IPS DF 19.7 (cell line): ENCODE results near the gene MX1.

Source experiments
- DNase-seq: peaks from one replicate; pipeline ENCODE4 v3.0.0-alpha.2; 2013; ENCODE audit warnings: low read depth, low spot score

The MX1 gene

GRCh38 chr21:41459884-41460534 lies 34.0 kb downstream of the MX1 start:
- no peak for DNase-seq

DNA sequence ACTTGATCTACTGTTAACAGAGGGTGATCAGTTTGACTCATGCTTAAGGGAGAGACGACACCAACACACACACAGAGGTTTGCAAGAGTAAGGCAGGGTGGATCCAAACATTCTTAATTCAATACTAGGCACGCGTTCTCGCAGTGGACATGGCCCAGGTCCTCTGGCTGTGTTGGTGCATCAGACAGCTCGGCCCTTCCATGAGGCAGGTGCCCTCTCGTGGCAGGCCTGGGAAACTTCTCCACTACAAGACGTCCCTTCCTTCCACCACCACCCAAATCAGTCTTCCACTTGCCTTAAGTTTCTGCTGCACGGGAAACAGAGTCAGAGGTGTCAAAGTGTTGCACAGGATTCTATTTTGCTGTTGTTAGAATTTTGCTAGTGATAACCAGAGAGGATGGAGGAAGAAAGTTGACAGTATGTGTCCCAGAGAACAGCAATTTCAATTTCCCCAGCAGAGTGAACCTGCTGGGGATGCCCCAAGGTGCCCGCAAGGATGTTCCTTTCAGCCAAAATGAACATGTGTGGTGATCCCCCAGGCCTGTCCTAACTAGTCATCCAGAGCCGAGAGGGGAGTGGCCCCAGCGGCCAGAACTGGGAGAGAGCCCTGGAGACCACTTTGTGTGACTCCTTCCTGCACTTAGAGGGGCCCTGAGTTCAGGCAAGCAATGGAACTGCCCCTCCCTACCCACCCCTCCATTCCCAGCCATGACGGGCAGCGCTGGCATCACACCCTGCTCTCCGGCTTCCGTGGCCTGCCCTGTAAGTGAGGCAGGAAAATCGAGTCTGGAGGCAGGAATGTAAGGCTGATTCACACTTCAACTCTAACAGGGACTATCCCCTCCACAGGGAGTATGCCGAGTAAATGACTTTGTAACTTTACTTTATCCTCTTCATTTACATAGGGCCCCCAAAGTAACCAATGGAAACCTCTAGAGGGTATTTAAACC lies 34.8 kb downstream of the MX1 start:
- DNase-seq = no peak

DNA sequence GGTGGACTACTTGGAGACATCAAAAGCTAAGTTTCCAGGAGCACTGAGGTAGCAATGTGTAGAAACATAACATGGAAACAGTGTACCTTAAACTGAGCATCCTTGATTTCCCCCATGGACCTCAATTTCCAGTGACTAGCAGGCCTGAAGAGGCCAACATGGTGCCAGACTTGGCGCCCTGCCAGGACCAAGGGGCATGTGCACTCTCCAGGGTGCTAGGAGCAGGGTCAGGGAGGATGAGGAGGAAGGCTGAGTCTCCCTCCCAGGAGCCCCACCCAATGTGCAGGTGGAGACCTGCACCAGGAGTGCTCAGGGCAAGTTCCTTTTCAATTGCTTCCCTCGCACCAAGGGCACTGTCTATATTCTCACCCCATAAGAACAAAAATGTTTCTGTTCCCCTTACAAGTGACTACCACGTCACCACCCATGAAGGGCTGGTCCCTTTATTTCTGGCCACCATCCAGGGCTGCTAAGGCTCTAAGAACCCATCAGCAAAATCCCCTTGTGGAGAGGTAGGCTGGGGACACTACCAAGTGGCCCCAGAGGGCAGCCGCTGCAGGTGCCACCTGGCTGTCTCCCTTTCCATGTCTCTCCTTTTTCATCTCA lies 39.2 kb downstream of the MX1 start:
- no peak for DNase-seq

DNA sequence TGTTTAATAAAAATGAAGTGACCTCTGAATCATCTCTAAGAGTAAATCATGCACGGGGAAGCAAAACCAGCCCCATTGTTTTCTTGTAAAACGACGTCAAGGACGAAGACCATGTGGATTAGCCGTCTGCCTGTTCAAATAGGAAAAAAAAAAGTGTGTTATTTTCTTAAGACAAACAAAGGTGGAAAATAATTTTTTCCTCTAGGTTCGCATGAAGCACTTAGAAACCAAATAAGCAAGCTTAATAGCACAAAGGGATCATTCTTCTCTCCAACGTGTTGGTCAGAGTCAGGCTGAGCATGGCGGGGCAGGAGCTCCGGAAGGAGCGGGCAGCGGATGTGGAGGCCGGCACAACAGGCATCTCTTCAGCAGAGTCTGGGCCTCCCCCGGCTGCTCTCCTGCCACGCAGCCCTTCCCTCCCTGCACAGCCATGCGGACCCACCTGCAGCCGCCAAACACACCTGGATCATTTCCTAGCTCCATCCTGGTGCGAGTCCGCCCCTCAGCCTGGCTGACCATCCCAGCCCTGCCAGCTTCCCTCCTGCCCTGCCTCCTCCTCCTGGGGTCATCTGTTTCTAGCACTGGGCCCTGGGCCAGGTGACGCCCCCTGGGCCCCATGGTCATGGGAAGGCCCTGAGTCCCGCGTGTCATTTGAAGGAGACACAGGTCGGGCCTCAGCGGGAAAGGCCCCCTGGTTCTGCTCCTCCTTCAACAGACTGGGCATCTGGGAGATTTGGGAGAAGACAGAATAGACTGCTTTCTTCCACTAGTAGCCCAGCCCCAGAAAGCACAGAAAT lies 40.2 kb downstream of the MX1 start:
- no peak for DNase-seq

DNA sequence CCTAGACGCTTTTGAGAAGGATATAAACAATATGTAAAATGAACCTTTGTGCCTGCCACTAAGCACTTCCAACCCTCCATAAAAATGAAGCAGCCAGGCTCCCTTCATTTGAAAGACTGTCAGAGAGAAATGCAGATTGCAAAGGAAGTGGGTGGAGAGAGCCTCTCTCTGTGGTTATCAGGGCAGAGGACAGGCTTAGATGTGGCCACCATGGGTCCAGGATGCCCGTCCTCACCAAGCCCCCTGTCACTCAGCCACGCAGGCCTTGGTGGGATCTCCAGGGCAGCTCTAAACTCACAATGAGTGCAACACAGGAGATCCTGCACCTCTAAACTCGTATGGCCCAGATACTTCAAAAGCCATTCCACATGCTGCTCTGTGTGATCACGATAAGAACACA lies 44.0 kb downstream of the MX1 start:
- no peak for DNase-seq

GRCh38 chr21:41472753-41473548 lies 46.9 kb downstream of the MX1 start:
- DNase-seq = no peak

- no peak for DNase-seq
Observed at GRCh38 chr21:41475714-41476420, 49.8 kb downstream of the MX1 start.

DNA sequence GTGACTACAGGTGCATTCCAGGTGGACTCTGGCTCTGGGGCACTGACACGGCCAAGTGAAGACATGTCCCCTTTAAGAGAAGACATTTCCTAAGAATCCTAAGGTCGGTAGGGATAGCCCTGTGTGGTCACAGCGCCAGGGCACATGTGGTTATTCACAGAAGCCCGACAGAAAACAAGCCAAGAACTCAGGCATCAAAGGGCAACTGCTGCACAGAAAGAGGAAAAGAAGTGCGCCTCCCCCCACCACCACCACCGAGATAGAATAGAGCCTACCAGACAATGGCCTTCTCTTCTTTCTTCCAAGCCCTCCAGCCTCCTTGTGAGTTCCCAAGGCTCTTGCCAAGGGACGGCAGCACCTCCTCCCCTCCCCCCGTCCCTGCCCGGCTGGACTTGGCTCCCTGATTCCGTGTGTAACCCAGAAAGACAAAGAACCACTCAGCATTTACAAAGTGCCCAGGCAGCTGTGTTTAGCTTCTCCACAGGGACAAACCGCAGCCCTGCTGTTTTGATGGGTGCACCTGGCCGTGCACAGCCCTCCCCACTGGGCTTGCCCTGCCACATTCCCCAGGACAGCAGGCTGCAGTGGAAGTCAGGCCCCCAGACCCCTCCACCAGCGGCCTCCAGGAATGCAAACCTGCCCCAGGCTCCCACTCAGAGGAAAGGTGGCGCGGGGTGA lies 51.7 kb downstream of the MX1 start:
- peak; percentile 56 for DNase-seq

GRCh38 chr21:41478319-41479177 lies 52.5 kb downstream of the MX1 start:
- DNase-seq = no peak

DNA sequence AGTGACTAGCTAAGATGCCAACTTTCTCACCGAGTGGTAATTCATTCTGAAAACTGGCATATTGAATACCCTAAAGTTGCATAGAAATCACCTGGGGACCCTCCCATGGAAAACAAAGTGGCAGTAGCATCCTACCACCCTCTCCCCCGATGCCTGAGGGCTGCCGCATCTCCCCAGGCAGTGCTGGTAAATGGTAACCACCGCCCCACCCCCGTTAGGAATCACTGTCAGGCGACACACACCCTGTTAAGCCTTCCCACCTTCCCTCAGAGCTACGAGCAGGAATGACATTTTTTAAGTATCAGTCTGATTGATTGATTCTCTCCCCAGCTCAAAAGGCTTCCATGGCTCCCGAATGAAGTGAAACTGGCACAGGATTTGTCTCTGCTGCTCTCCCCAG lies 53.6 kb downstream of the MX1 start:
- DNase-seq = no peak

DNA sequence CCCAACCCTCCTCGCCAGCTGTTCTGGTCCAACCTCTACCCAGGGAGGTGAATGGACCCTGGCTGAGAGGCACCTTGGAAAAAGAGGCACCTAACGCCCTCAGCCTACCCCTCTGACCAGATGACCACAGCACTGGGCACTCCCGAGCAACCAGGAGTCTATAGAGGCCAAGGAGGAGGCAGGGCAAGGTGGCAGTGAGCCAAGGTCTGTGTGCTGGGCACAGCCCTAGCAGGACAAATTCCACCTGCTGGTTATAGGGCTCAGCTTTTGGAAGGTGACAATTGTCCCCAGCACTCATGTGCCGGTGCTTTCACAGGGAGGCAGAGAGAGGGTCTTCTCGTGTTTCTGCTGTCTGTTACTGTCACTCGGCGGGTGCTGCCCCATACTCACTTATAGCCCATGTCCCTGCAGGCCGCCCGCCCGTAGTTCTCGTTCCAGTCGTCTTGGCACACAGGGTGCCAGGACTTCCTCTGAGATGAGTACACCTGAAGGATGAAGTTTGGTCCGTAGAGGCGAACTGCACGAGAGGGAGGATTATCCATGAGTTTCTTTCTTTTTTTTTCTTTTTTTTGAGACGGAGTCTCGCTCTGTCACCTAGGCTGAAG lies 54.1 kb downstream of the MX1 start:
- no peak for DNase-seq

GRCh38 chr21:41481191-41481590 lies 55.2 kb downstream of the MX1 start:
- DNase-seq = no peak

GRCh38 chr21:41482301-41482700 lies 56.3 kb downstream of the MX1 start:
- DNase-seq = no peak

- no peak for DNase-seq
Observed at GRCh38 chr21:41482980-41483379, 56.9 kb downstream of the MX1 start.

DNA sequence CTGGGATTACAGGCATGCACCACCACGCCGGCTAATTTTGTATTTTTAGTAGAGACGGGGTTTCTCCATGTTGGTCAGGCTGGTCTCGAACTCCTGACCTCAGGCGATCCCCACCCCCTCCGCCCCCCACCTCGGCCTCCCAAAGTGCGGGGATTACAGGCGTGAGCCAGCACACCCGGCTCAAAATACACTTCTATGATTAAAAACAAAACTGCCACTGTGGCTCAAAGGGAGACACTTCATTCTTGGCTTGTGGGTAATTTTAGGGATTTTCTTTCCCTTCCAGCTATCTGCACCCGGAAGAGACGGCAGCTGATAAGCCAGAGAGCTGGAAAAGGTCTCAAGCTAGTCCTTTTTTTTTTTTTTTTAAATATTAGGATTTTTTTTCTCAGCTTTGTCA lies 57.4 kb downstream of the MX1 start:
- DNase-seq = no peak

DNA sequence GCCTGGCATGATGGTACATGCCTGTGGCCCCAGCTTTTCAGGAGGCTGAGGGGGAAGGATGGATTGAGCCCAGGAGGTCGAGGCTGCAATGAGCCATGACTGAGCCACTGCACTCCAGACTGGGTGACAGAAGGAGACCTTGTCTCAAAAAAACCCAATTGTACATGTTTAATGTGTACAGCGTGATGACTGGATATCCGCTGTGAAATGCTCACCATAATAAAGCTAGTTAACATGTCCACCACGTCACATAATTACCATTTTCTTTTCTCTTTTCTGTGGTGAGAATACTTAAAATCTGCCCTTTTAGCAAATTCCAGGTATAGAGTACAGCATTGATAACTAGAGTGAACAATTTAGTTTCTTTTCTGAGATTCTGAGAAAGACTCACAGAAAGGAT lies 57.9 kb downstream of the MX1 start:
- no peak for DNase-seq

DNA sequence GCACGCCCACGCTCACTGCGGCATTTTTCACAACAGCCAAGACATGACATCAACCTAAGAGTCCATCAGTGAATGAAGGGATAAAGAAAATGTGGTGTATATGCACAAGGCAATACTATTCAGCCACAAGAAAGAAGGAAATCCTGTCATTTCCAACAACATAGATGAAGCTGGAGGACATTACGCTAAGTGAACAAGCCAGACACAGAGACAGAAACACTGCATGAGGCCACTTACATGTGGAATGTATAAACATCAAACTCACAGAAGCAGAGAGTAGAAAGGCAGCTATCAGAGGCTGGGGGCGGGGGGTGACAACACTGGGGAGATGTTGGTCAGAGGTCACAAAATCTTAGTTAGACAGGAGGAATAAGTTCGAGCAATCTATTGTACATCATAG lies 61.0 kb downstream of the MX1 start:
- DNase-seq = no peak

DNA sequence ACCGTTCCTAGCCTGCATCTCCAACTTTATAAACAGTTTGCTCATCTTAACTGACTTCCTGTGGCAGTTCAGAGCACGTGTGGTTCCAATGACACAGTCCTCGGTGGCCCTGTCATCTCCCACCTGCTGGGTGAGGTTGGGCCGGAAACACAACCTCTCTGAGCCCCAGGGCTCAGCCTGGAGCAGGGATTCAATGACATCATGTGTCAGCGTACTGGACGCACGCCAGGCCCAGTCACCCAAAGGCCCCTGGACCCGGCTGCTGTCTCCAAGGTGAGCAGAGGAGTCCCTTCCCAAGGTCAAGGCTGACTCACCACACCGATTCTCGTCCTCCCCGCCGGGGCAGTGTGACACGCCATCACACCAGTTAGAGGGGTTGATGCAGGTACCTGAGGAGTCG lies 62.0 kb downstream of the MX1 start:
- DNase-seq = no peak
